GM15510 (cell line): ENCODE results near the gene BMPER.

ENCODE experiments used
- POLR2A ChIP-seq: IDR thresholded peaks from 3 replicates; pipeline ENCODE4 v1.6.1; 2011; ENCODE audit warnings: borderline replicate concordance; ENCODE audit not compliant: insufficient read length; ENCODE audit errors: extremely low read depth

BMPER gene

GRCh38 chr7:33961948-33962347 lies 56.6 kb downstream of the BMPER start:
- TF ChIP-seq POLR2A: no peak

- no peak for TF ChIP-seq POLR2A
Observed at GRCh38 chr7:33964417-33965182, 59.3 kb downstream of the BMPER start.

DNA sequence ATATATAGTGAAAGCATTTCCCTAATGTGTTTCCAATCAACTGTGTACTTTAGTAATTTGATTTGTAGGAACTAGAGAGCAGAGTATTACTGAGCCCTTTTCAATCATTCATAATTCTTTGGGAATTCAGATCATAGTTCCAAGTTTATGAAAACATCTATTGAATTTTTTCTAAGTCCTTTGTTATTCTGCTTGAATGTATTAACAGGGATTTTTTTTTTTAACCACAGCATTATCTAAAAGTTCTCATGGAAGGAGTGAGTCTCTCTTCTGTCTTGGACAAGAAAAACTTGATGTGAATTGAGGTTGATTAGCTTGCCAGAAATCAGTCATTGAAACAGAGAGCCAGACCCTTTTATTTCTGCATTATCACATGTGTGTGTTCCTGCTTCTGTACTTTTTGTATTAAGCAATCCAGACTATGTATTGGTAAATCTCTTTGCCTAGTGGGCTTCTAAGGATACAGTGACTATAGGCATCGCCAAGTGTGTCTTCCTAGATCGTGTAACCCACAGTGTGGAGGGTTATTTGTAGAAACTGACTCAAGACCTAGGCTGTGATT lies 59.9 kb downstream of the BMPER start:
- no peak for TF ChIP-seq POLR2A

DNA sequence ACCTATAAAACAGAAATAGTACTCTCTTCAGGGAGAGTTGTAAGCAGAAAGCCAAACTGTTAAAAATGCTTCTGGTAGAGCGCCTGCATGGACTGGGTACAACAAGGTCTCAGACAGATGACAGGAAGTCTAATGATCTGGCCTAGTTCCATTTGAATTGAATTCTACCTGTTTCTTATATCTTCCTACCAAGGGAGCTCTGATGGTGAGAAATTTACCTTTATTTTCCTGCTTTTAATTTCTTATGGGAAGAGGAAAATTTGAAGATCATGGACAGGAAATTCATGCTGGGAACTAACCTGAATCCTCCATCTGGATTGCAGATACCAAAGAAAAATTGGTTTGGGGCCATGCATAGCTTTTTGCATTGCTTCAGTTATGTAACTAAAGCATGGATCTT lies 63.3 kb downstream of the BMPER start:
- no peak for TF ChIP-seq POLR2A

- no peak for TF ChIP-seq POLR2A
Observed at GRCh38 chr7:33970536-33970935, 65.2 kb downstream of the BMPER start.

- no peak for TF ChIP-seq POLR2A
Observed at GRCh38 chr7:33971106-33971505, 65.8 kb downstream of the BMPER start.

GRCh38 chr7:33973231-33974015 lies 68.1 kb downstream of the BMPER start:
- no peak for TF ChIP-seq POLR2A

- no peak for TF ChIP-seq POLR2A
Observed at GRCh38 chr7:33979300-33979806, 74.0 kb downstream of the BMPER start.

- TF ChIP-seq POLR2A: no peak
Observed at GRCh38 chr7:33979807-33980355, 74.5 kb downstream of the BMPER start.

- TF ChIP-seq POLR2A: no peak
Observed at GRCh38 chr7:33981226-33981625, 75.9 kb downstream of the BMPER start.

DNA sequence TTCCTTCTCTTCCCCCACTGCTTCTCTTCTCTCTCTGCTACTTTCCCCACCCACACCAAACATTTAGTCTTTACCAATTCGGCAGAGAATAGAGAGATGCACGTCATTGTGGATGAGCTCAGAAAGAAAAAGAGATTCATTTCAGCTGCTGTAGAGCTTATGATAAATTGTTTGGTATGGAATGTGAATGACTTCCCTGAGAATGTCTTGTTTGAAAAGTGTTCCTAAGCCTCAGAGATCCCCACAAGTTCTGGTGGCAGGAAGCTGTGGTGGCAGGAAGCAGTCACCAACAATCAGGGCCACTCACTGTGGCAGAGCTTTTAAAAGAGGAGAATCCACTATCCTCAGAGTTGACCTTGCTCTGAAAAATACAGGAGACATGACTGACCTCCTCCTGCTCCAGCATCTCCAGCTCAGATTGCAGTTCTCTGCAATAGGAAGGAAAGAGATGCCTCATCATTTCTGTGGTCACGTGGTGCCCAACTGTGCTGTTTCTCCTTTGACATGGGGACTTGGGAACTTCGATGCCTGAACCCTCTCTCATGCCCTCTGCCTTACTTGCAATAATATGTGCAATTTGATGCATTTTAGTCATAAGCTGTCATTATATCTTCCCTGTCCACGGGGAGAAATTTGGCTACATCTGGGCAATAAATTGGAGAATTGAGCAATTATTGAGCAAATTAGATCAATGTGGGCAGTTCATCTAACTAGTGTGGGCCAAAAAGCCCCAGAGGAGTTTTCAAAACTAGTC lies 76.5 kb downstream of the BMPER start:
- TF ChIP-seq POLR2A: no peak

DNA sequence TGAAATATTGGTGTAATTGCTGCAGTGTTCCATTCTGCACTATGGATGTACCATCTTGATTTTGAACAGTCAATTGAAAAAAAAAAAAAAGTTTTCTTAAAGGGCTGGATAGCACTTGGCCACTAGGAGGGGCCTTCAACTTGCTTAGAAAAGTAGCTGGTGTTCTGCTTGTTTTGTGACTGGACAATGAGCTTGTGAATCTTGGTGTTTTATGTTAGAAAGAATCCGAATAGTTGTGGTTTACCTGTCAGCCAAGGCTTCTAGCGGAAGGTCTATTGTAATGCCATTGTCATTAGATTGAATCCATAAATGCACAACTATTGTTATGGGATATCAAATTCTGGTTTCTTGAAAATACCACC lies 77.1 kb downstream of the BMPER start:
- TF ChIP-seq POLR2A: no peak

DNA sequence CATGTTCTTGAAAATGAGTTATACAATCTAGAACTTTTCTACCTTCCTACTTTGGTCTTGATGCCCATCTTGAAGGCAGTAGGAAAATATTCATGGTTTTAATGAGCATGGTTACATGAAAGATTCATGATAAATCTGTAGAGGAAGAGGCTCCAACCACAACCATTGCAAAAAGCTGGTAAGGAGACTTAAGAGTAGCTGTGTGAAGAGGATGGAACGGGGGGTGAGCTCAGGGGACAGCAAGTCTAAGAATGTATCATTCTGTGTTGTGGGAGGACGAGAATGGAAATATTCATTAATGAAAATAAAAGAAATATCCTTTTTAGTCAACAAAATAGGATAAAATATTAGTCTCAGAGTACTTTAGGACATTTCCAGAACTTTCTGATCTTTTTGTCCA lies 81.1 kb downstream of the BMPER start:
- no peak for TF ChIP-seq POLR2A
